ENCODE data around the gene TYMP. TPM values are rescaled to one million over a fixed set of nuclear protein-coding genes. Genes with fewer than 3 reads are reported as not detected.

TYMP gene
- total RNA-seq, 1 experiment from 2014 or later, result 0.58 TPM

DNA sequence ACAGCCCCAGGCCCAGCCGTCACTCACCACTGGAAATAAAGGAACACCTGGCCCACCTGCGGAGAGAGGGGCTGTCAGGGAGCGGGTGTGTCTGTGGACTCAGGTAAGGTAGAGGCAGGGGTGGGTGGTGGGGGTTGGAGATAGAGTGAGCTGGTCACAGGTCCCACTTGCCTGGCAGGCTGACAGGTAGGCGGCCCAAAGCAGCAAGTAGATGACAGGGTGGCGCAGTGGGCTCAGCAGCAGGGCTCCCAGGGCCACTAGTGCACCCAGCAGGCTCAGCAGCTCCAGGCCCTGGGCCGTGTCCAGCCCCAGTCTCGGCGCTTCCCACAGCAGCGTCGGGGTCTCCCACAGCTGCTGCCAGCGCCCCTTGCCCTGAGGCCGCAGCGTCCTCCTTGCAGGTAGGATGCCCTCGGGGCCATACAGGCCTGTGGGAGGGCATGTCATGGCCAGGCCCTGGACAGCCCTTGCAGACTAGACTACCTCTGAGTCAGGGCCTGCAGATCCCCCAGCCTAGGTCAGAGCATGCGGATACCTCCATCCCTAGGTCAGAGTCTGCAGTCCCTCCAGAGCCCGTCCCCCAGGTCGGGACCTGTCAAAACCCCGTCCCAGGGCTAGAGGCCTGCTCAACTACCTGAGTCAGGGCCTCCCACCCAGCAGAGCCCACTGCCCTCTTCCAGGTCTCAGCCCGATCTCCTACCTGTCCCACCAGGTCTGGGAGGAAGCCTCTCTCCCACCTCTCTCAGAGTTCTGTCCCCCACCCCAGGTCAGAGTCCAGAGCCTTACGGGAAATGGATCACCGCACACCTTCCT is 23.0 kb downstream of the TYMP start:
- H3K36me3 ChIP-seq (ENCODE audit: insufficient read depth, low read length, poor library complexity, severe bottlenecking), result peaks cover 35% of the 10 kb centered on the region
- peak overlapping the region; percentile 99 for H3K4me3 ChIP-seq (ENCODE audit: low read depth, low read length, poor library complexity, severe bottlenecking)
- H3K9me3 ChIP-seq (ENCODE audit: low read depth, low read length, poor library complexity, severe bottlenecking), result no peaks in the 10 kb centered on the region
- no peak for DNase-seq (ENCODE audit: low spot score)
- TSS peak; percentile 44 for BruUV-seq (replicated peaks)
- POLR2A ChIA-PET (ENCODE audit: low non-redundant PET), result no interaction called here
- peaks cover 18% of the 10 kb centered on the region for H3K4me1 ChIP-seq (ENCODE audit: insufficient read depth, low read length, poor library complexity, severe bottlenecking)
- H3K27me3 ChIP-seq (replicated peaks; ENCODE audit: insufficient read depth, low read depth, low read length, poor library complexity), result no peaks in the 10 kb centered on the region
- intact Hi-C loops (cut with micrococcal nuclease; ENCODE audit: unreplicated experiment), result no loop called here
- TF ChIP-seq, protein P1, sequence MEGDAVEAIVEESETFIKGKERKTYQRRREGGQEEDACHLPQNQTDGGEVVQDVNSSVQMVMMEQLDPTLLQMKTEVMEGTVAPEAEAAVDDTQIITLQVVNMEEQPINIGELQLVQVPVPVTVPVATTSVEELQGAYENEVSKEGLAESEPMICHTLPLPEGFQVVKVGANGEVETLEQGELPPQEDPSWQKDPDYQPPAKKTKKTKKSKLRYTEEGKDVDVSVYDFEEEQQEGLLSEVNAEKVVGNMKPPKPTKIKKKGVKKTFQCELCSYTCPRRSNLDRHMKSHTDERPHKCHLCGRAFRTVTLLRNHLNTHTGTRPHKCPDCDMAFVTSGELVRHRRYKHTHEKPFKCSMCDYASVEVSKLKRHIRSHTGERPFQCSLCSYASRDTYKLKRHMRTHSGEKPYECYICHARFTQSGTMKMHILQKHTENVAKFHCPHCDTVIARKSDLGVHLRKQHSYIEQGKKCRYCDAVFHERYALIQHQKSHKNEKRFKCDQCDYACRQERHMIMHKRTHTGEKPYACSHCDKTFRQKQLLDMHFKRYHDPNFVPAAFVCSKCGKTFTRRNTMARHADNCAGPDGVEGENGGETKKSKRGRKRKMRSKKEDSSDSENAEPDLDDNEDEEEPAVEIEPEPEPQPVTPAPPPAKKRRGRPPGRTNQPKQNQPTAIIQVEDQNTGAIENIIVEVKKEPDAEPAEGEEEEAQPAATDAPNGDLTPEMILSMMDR (conservative IDR thresholded peaks at IDR 0.05; ENCODE audit: low read depth, low read length), result no peak
- TF ChIP-seq EZH2 (IDR thresholded peaks at IDR 0.05; ENCODE audit: borderline replicate concordance, low read depth, low read length, poor library complexity, severe bottlenecking), result no peak
- H3K27ac ChIP-seq (ENCODE audit: low read depth, low read length, poor library complexity, severe bottlenecking), result peak overlapping the region; percentile 88
- CTCF ChIA-PET, result interaction anchor here (1.2 kb wide), 1 partner anchor 114 kb away, joined by 3 read pairs; no protein-coding TSS in a partner anchor

GRCh38 chr22:50505776-50506610 is 23.8 kb downstream of the TYMP start:
- intact Hi-C loops (cut with micrococcal nuclease; ENCODE audit: unreplicated experiment), result no loop called here
- Histone ChIP-seq H3K9me3 (ENCODE audit: low read depth, low read length, poor library complexity, severe bottlenecking) (no peaks in the 10 kb centered on the region), H3K4me1 (ENCODE audit: insufficient read depth, low read length, poor library complexity, severe bottlenecking) (peaks cover 18% of the 10 kb centered on the region), H3K27ac (ENCODE audit: low read depth, low read length, poor library complexity, severe bottlenecking) (no peak overlapping the region), H3K4me3 (ENCODE audit: low read depth, low read length, poor library complexity, severe bottlenecking) (peak overlapping the region; percentile 99), H3K27me3 (replicated peaks; ENCODE audit: insufficient read depth, low read depth, low read length, poor library complexity) (no peaks in the 10 kb centered on the region), H3K36me3 (ENCODE audit: insufficient read depth, low read length, poor library complexity, severe bottlenecking) (peaks cover 35% of the 10 kb centered on the region)
- TF ChIP-seq, protein P1 (conservative IDR thresholded peaks at IDR 0.05; ENCODE audit: low read depth, low read length), result no peak
- no peak for TF ChIP-seq EZH2 (IDR thresholded peaks at IDR 0.05; ENCODE audit: borderline replicate concordance, low read depth, low read length, poor library complexity, severe bottlenecking)
- ChIA-PET CTCF (no interaction called here), POLR2A (ENCODE audit: low non-redundant PET) (no interaction called here)
- BruUV-seq (replicated peaks), result no TSS peak
- DNase-seq (ENCODE audit: low spot score), result no peak

DNA sequence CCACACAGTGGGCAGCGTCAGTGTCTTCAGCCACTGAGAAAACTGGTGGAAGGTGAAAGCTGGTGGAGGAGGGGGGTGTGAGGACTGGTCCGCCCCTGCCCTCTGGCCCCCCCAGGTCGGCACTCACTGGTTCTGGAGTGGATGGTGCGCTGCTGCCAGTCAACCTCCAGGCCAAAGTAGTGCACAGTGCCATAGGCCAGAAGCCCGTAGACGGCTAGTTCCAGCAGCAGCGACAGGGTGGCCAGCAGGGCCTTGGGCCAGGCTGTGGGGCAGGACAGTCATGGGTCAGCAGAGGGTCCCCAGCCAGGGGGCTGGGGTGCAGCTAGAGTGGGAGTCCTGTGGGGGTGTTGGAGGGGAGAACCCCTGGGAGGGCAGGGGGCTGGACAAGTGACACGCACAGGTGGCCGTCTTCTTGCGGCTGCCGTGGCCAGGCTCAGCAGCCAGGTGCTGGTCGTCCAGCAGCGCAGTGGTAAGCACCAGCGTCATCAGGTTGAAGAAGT is 24.5 kb downstream of the TYMP start:
- Histone ChIP-seq H3K4me3 (ENCODE audit: low read depth, low read length, poor library complexity, severe bottlenecking) (no peak overlapping the region), H3K27me3 (replicated peaks; ENCODE audit: insufficient read depth, low read depth, low read length, poor library complexity) (no peaks in the 10 kb centered on the region), H3K27ac (ENCODE audit: low read depth, low read length, poor library complexity, severe bottlenecking) (no peak overlapping the region), H3K9me3 (ENCODE audit: low read depth, low read length, poor library complexity, severe bottlenecking) (no peaks in the 10 kb centered on the region), H3K4me1 (ENCODE audit: insufficient read depth, low read length, poor library complexity, severe bottlenecking) (peaks cover 18% of the 10 kb centered on the region), H3K36me3 (ENCODE audit: insufficient read depth, low read length, poor library complexity, severe bottlenecking) (peaks cover 32% of the 10 kb centered on the region)
- intact Hi-C loops (cut with micrococcal nuclease; ENCODE audit: unreplicated experiment), result no loop called here
- BruUV-seq (replicated peaks), result no TSS peak
- ChIA-PET CTCF (no interaction called here), POLR2A (ENCODE audit: low non-redundant PET) (no interaction called here)
- no peak for DNase-seq (ENCODE audit: low spot score)
- TF ChIP-seq, protein P1 (conservative IDR thresholded peaks at IDR 0.05; ENCODE audit: low read depth, low read length), result no peak
- no peak for TF ChIP-seq EZH2 (IDR thresholded peaks at IDR 0.05; ENCODE audit: borderline replicate concordance, low read depth, low read length, poor library complexity, severe bottlenecking)
